Measurements from ENCODE around the gene TMEM170B.

- TF ChIP-seq CTCF (IDR thresholded peaks at IDR 0.05) (no peak), POLR2A (IDR thresholded peaks at IDR 0.05) (no peak)
Observed at GRCh38 chr6:11621119-11621518, 83.6 kb downstream of the TMEM170B start.
